Large intestine (tissue), 3 donors: ENCODE data around the gene PTCH2. TPM values are rescaled to one million over a fixed set of nuclear protein-coding genes. Genes with fewer than 3 reads are reported as not detected.
"Not testable (repeated sequence)": the region's sequence is repeated elsewhere in the genome, so short reads cannot be mapped to it uniquely, and the experiment has no call there.

Source experiments
- DNase-seq, 2 donors: peaks; one replicate each; pipeline versions ENCODE4 v3.0.0 to v3.0.0-alpha.2; 2013
- H3K27ac ChIP-seq: one replicate; pipeline ENCODE4 v1.5.1; 2013; ENCODE audit warnings: low read length
- H3K27me3 ChIP-seq: 2 replicates; pipeline ENCODE4 v1.6.1; 2013; ENCODE audit warnings: low read length; ENCODE audit not compliant: control insufficient read depth, insufficient read depth
- H3K36me3 ChIP-seq: 2 replicates; pipeline ENCODE4 v1.6.1; 2013; ENCODE audit warnings: low read length; ENCODE audit not compliant: control insufficient read depth, insufficient read depth
- H3K4me1 ChIP-seq: one replicate; pipeline ENCODE4 v1.6.1; 2013; ENCODE audit warnings: low read length; ENCODE audit not compliant: control insufficient read depth, insufficient read depth
- H3K4me3 ChIP-seq: one replicate; pipeline ENCODE4 v1.5.1; 2013; ENCODE audit warnings: low read length
- H3K9me3 ChIP-seq: one replicate; pipeline ENCODE4 v1.6.1; 2013; ENCODE audit warnings: mild to moderate bottlenecking, low read depth, low read length, moderate library complexity; ENCODE audit not compliant: control insufficient read depth
- WGBS: methylation state at CpG from one replicate; pipeline ENCODE4 v1.1.5; 2013; ENCODE audit warnings: low lambda C conversion rate; ENCODE audit not compliant: insufficient coverage; 5-methylcytosine and 5-hydroxymethylcytosine counted together
- polyA plus RNA-seq: library from polyadenylated mRNA; unstranded; fragments of 120-200 nt; gene quantifications from one replicate; pipeline ENCODE4 v1.2.1, GENCODE V29; 2013

Gene PTCH2
- polyA plus RNA-seq, 1 donor = 3.9 TPM

DNA sequence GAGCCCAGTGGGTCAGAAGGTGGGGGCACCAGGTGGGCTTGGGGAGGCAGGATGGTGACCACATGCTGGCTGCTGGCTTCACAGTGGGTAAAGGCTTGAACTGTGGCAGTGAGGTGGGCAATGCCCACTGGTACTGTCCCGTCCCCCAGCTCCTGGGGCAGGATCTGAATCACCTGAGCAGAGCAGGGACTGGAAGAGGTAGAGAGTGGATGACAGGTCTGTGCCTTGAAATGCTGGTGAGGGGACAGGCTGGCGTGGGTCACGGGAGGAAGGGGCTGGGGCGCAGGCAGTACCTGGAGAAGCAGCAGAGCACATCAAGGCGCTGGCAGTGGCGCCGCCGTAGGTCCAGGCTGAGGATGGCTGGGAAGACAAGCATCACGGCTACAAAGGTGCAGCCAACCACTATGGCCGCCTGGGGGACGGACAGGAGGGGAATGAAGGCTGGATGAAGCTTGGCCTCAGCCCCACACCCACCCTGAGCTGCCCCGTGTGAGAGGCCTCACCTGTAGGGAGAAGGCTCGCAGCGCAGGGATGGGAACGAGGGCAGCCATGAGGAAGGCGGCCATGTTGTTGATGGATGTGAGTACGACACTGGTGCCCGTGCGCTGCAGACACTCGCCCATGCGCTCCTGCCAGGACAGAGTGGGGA is 14.9 kb downstream of the PTCH2 start:
- H3K4me1 ChIP-seq = peaks cover 36% of the 10 kb centered on the region
- no peak overlapping the region for H3K4me3 ChIP-seq
- no peaks in the 10 kb centered on the region for H3K36me3 ChIP-seq
- H3K27ac ChIP-seq = no peak overlapping the region
- no peaks in the 10 kb centered on the region for H3K27me3 ChIP-seq
- WGBS = no CpG with 5 or more reads among the region's 21 CpGs
- no peak for DNase-seq
- H3K9me3 ChIP-seq = no peaks in the 10 kb centered on the region

DNA sequence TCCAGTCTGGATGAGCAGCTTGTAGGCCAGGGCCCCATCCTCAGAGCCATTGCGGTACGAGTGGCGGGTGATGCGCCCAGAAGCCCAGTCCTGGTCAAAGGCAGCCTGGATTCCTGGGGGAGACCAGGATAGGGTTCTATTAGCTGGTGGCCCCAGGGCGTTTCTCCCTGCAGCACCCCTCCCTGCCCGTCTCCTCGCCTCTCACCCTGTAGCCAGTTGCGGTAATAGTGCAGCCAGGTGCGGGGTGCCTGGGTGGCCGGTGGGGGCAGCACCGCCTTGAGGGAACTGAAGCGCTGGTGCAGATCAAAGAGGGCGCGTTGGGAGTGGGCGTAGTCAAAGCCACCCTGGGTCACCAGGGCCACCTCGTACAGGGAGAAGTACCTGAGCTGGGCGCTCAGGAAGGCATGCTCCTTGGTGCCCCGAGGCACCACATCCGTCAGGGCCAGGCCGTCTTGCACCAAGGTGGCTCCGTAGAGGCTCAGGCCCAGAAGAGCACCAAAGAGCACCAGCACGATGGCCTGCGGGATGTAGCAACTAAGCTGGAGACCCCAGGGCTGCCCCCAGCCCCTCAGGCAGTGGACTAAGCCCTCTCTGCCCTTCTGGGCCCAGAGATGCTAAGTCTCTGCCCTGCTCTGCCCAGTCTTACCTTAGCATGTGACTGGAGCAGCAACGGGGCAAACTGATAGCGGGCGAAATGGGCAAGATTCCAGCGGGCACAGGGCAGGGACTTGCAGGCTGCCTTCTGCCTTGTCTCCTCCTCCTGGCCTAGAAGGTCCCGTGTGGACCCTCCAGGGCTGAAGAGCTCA is 15.7 kb downstream of the PTCH2 start:
- no peaks in the 10 kb centered on the region for H3K36me3 ChIP-seq
- peak in 1 of 2 donors; percentile 33 for DNase-seq
- no CpG with 5 or more reads among the region's 28 CpGs for WGBS
- H3K27ac ChIP-seq = peak overlapping the region; percentile 91
- no peak overlapping the region for H3K4me3 ChIP-seq
- no peaks in the 10 kb centered on the region for H3K27me3 ChIP-seq
- H3K4me1 ChIP-seq = peaks cover 36% of the 10 kb centered on the region
- H3K9me3 ChIP-seq = no peaks in the 10 kb centered on the region

DNA sequence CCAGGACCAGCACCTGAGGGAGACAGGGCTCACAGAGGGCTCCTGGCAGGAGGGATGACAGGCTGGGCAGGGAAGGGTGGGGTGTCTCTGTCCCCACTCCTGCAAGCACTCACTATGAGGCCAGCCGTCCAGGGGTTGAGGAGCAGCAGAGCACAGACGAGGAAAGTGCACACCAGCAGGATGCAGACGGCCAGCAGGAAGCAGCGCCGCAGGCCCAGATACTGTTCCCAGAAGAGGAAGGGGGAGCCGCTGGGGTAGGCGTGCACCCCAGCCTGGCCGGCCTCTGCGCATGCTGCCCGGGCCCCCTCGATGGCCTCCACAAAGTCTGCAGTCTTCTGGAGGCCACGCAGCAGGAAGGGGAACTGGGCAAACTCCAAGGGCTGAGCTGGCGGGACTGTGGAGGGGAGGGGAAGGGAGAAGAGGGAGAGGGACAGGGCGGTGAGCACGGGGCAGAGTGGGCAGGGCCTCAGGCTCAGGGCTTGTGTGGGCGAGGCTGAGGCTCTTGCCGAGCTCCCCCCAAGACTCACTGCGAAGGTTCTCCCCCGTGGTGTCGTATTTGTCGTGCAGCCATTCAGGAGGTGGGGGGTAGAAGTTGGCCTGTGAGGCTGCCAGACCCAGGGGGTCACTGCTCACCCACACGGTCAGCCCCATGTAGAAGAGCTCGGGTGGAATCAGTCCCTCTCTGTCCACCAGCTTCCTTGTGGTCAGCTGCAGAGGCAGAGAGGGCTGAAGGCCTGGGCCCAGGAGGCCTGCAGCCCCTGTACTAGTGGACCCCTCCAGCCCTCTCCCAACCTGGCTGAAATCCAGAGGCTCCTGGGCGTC is 16.5 kb downstream of the PTCH2 start:
- Histone ChIP-seq H3K27ac (peak overlapping the region; percentile 91), H3K36me3 (no peaks in the 10 kb centered on the region), H3K4me1 (peaks cover 33% of the 10 kb centered on the region), H3K27me3 (no peaks in the 10 kb centered on the region), H3K4me3 (peak overlapping the region; percentile 26), H3K9me3 (no peaks in the 10 kb centered on the region)
- DNase-seq = peak; percentile 94 to 97
- no CpG with 5 or more reads among the region's 24 CpGs for WGBS

GRCh38 chr1:44824392-44824791 is 18.7 kb downstream of the PTCH2 start:
- WGBS = no CpG with 5 or more reads among the region's 6 CpGs
- H3K27me3 ChIP-seq, H3K36me3 ChIP-seq, DNase-seq, H3K9me3 ChIP-seq, H3K27ac ChIP-seq, H3K4me3 ChIP-seq: not testable (repeated sequence)
- H3K4me1 ChIP-seq = peaks cover 28% of the 10 kb centered on the region

DNA sequence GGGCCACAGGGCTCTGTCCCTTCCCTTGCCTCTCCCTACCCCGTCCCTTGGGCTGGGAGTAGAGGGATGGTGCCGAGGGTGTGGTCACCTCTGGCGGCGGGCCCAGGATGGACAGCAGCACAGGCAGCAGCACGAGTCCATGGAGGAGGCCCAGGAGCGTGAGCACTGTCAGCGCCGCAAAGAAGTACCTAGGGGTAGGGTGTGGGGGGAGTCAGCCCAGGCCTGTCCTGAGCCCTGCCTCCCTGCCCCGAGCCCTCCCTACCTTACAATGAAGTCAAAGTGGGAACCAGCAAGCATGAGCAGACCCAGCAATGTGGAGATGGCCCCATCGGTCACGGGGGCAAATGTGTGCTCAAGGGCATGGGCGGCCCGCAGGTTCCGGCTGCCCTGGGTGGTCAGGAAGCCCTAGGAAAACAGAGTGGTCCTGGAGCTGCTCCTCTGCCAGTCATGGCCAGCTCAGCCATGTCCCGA is 20.0 kb downstream of the PTCH2 start:
- H3K4me1 ChIP-seq = peaks cover 28% of the 10 kb centered on the region
- H3K36me3 ChIP-seq = no peaks in the 10 kb centered on the region
- no peaks in the 10 kb centered on the region for H3K27me3 ChIP-seq
- no peak overlapping the region for H3K4me3 ChIP-seq
- DNase-seq = no peak
- no peaks in the 10 kb centered on the region for H3K9me3 ChIP-seq
- H3K27ac ChIP-seq = no peak overlapping the region
- 100% methylated on average over 1 of the region's 15 CpGs for WGBS

- H3K36me3 ChIP-seq = no peaks in the 10 kb centered on the region
- H3K4me1 ChIP-seq = peaks cover 24% of the 10 kb centered on the region
- H3K9me3 ChIP-seq = no peaks in the 10 kb centered on the region
- no peak overlapping the region for H3K4me3 ChIP-seq
- no peak overlapping the region for H3K27ac ChIP-seq
- no peak for DNase-seq
- WGBS = no CpG with 5 or more reads among the region's 6 CpGs
- H3K27me3 ChIP-seq = no peaks in the 10 kb centered on the region
These were observed 20.8 kb downstream of the PTCH2 start for GRCh38 chr1:44822131-44822701.

DNA sequence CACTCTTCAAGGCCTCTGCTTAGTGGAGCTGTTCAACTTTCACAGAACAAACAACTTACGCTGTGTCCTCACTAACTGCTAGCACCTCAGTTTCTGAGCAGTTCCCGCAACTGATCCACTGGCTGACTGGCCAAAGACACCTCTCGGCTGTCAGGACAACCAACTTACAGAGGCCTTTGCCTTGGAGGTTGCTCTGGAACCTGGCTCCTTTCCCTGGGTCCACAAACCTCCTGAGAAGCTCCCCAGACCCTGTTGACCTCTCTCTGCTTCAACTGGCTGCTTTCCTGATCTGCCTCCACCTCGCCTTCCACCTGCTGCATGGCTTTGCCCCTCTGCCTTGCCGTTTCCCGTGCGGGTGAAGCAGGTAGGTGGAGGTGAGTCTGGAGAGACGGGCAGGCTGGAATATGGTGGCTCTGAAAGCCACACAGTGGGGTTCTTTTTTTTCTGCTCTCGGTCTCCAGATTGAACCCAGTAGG is 21.8 kb downstream of the PTCH2 start:
- no peaks in the 10 kb centered on the region for H3K9me3 ChIP-seq
- no peaks in the 10 kb centered on the region for H3K36me3 ChIP-seq
- 80% methylated on average over 1 of the region's 9 CpGs for WGBS
- no peak overlapping the region for H3K27ac ChIP-seq
- H3K4me1 ChIP-seq = peaks cover 14% of the 10 kb centered on the region
- H3K27me3 ChIP-seq = no peaks in the 10 kb centered on the region
- no peak overlapping the region for H3K4me3 ChIP-seq
- DNase-seq = no peak

DNA sequence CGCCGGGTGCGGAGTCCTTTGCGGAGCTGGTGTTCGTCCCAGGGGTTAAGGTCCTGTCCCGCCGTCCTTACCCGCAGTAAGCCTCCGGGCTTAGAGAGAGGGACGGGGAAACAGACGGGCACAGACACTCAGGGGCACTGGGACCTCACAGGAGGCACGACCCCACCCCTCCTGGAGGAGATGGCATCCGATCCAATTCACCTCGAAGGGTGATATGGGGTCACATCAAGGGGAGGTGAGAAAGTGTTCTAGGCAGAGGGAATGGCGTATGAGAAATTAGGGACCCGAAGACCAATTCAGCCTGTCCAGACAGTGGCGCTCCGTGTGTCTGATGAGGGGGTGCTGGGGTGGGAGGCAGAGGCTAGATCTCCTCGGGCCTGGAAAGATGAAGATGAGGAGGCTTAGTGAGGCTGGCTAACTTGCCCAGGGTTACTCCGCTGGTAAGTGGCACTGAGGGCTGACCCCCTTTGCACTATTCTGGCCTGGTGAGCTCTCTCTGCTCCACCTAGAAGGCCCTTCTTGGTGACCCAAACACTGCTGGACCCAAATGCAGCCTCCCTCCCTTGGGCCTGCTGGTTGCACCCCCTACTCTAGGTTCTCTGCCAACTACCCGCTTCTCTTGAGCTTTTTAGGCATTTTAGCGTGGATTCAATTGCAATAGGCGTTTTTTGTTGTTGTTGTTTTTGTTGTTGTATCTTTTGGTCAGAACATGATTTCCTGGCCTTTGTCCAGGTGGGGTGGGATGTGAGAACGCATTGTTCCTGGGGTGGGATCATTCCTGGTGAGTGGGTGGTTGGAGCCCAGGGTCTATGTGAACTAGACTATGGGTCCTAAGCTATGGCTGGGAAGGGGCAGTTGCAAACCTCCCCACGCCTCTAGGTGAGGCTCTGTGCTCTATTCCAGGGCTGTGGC is 22.5 kb downstream of the PTCH2 start:
- peak overlapping the region; percentile 56 for H3K4me3 ChIP-seq
- H3K4me1 ChIP-seq = peaks cover 8% of the 10 kb centered on the region
- H3K9me3 ChIP-seq = no peaks in the 10 kb centered on the region
- no peak for DNase-seq
- H3K27ac ChIP-seq = peak overlapping the region; percentile 90
- no peaks in the 10 kb centered on the region for H3K36me3 ChIP-seq
- no CpG with 5 or more reads among the region's 25 CpGs for WGBS
- H3K27me3 ChIP-seq = no peaks in the 10 kb centered on the region

DNA sequence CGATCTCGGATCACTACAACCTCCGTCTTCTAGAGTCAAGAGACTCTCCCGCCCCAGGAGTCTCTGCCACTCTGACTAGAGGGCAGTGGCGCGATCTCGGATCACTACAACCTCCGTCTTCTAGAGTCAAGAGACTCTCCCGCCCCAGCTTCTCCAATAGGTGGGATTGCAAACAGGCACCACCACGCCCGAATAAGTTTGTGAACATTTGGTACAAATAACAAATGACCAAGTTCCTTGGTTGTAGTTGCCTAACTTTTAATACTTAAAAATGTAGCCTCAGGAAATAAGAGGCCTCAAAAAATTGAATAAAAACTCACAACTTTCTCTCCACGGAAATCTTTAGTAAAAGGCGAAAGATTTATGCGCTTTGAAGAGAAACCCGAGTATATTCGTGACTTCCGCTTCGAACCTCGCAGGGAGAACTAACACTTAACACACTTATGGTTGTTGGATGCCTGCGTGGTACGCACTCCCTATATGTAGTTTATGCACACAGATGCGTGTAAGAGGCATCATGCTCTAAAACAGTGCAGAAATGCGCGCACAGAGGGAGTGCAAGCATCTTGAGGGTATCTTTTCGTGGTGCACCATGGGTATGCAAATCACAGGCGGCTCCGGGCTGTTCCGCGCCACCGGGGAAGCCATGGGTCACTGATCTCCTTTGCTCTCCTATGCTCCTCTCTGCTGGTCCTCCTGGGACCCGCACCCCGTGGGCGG is 23.3 kb downstream of the PTCH2 start:
- Histone ChIP-seq H3K4me1 (peaks cover 11% of the 10 kb centered on the region), H3K9me3 (no peaks in the 10 kb centered on the region), H3K4me3 (peak overlapping the region; percentile 56), H3K36me3 (no peaks in the 10 kb centered on the region), H3K27me3 (no peaks in the 10 kb centered on the region), H3K27ac (peak overlapping the region; percentile 90)
- peak; percentile 83 to 93 for DNase-seq
- WGBS = 0% methylated on average over 2 of the region's 33 CpGs
